HG03460 (cell line): Measurements from ENCODE around the gene VHLL.
"Not testable (repeated sequence)": the region's sequence is repeated elsewhere in the genome, so short reads cannot be mapped to it uniquely, and the experiment has no call there.

Experiments
- ATAC-seq: cut with Tn5 transposase; IDR thresholded peaks from one replicate; pipeline ENCODE4 v1.9.1; 2021; ENCODE audit not compliant: unreplicated experiment

VHLL gene

GRCh38 chr1:156298852-156299357, at the start of gene VHLL:
Gene VHLL, minus strand, starts transcription at chr1:156299307. Its CDS starts 118 bp downstream, at chr1:156299189.
- ATAC-seq = no peak

GRCh38 chr1:156347331-156347730, 48.2 kb upstream of the VHLL start:
- ATAC-seq = no peak

- ATAC-seq = no peak
Observed at GRCh38 chr1:156346636-156347035, 47.5 kb upstream of the VHLL start.

- ATAC-seq = not testable (repeated sequence)
Observed at GRCh38 chr1:156346035-156346434, 46.9 kb upstream of the VHLL start.

GRCh38 chr1:156344409-156344808, 45.3 kb upstream of the VHLL start:
- no peak for ATAC-seq

GRCh38 chr1:156342166-156342955, 43.3 kb upstream of the VHLL start:
- no peak for ATAC-seq

- peak; percentile 93 for ATAC-seq
Observed at GRCh38 chr1:156338180-156338976, 39.3 kb upstream of the VHLL start, which contains the start of the genes CCT3 and TSACC. Gene CCT3, minus strand, starts transcription at chr1:156338292. Its CDS starts 108 bp downstream, at chr1:156338184. Gene TSACC, plus strand, starts transcription at chr1:156338526. Its CDS starts 1,232 bp downstream, at chr1:156339758.

- ATAC-seq = no peak
Observed at GRCh38 chr1:156337888-156338179, 38.7 kb upstream of the VHLL start.

GRCh38 chr1:156337052-156337887, 38.2 kb upstream of the VHLL start:
- ATAC-seq = no peak

- no peak for ATAC-seq
Observed at GRCh38 chr1:156336242-156336641, 37.1 kb upstream of the VHLL start.

GRCh38 chr1:156323179-156323578, 24.1 kb upstream of the VHLL start:
- not testable (repeated sequence) for ATAC-seq

- no peak for ATAC-seq
Observed at GRCh38 chr1:156320560-156320959, 21.5 kb upstream of the VHLL start.

- no peak for ATAC-seq
Observed at GRCh38 chr1:156319664-156320063, 20.6 kb upstream of the VHLL start.

GRCh38 chr1:156316909-156317308, 17.8 kb upstream of the VHLL start:
- no peak for ATAC-seq

- ATAC-seq = no peak
Observed at GRCh38 chr1:156310962-156311361, 11.9 kb upstream of the VHLL start.

GRCh38 chr1:156308078-156308477, 9.0 kb upstream of the VHLL start:
- ATAC-seq = no peak

GRCh38 chr1:156305215-156305614, 6.1 kb upstream of the VHLL start:
- ATAC-seq = no peak

- ATAC-seq = no peak
Observed at GRCh38 chr1:156303241-156303640, 4.1 kb upstream of the VHLL start.

GRCh38 chr1:156295391-156295947, 3.6 kb downstream of the VHLL start, which contains the start of gene GLMP:
Gene GLMP, minus strand, starts transcription at chr1:156295679. Its CDS starts 34 bp downstream, at chr1:156295645.
- no peak for ATAC-seq

GRCh38 chr1:156293895-156294294, 5.2 kb downstream of the VHLL start:
- no peak for ATAC-seq

- ATAC-seq = no peak
Observed at GRCh38 chr1:156293098-156293434, 6.0 kb downstream of the VHLL start.
